HG03103 (cell line): ENCODE measurements around the gene DAD1.

Source experiments
- ATAC-seq: cut with Tn5 transposase; IDR thresholded peaks from one replicate; pipeline ENCODE4 v1.9.1; 2021; ENCODE audit warnings: low read depth; ENCODE audit not compliant: unreplicated experiment

DAD1 gene

DNA sequence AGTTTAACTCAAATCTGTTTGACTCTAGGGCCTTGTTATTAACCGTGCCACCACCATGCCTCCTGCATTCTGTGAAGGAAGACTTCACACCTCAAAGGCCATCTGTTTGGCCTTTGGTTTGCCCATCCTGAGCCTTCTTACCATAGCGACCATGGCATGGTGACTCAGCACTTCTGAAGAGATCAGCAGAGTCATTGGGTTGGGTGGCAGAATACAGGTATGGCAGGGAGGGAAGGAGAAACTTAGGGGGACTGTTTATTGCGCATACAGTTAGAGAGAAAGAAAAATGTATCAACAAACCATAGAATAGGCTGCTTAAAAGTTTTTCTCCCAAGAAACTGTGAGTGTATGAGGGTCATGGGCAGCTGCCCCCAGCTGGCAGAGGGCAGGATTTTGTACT, 49.2 kb downstream of the DAD1 start:
- ATAC-seq = no peak

DNA sequence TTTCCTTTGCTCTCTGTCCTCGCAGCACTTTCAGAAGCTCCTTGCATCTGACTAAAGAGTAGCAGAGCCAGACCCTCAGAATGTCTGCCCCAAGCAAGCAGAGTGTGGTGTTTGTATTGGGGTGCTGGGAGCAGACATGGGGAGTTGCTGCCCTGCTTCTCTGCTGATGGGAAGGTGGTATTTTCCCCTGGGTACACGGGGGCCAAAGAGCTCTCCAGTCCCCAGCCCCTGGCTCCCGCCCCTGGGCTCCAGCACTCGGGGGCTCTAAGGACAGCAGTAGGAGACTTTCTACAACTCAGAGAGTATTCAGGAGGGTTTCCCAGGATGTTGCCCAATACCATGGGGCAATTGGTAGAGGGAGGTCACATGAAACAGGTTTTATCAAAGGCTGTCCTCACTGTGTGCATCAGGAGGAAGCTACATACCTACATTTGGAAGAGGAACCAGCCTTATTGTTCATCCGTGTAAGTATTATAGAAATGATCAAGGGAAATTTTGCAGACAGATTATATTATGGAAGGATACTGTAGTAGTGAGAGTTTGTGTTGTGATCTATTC, 50.3 kb downstream of the DAD1 start:
- ATAC-seq = no peak

DNA sequence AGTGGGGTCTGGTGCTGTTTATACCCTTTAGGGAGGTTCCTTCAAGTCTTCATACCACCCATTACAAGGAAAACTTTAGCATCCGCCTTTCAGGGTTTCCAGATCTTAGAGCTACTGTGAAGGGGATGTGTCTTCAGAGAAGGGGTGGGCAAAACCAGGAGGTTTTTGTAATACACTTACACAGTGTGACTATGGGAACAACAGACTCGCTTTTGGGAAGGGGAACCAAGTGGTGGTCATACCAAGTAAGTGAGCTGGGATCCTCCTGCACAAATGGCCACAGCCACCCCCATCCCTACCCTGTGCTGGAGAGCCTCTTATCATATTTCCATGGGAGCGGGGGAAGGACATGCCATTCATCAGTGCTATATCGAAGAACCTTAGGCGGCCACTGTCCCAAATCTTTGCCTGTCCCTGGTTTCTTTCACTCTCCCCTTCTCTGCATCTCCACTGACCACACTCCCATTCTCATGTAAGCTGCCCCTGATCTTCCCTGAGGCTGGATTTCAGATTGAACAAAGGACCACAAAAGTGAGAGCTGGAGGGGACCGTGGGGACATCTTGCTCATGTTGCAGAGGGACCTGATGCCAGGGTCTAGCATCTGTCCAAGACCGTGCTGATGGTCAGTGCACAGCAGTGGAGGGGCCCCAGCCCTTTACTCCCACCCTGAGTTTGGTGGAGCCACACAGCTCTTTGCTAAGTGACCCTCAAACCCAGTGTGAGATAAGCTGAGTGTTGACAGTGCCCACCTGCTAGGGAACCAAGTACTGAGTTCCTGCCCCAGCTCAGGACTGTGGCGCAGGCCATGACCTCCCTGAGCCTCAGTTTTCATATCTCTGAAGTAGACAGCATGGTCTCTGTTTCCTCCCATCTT, 51.4 kb downstream of the DAD1 start:
- no peak for ATAC-seq

DNA sequence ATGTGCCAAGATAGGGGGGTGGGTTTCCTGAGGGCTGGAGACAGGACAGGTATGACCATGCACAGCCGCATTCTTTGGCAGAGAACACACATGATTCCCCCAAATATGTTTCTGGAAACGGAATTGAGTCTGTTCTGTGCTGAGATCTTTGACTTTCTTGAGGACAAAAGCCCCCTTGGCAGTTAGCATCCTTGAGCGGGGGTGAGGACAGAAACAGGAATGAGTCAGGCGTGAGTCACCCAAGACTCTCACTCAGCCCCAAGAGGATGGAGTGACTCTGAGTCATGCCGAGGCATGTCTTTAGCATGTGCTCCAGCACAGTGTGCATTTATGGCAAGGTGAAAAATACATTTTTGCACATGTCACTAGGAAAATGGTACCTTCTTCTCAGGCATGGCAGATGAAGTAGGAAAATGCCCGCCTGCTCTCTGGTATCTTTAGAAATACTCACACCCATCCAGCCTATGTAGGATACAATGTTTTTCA, 52.1 kb downstream of the DAD1 start:
- peak; percentile 67 for ATAC-seq

DNA sequence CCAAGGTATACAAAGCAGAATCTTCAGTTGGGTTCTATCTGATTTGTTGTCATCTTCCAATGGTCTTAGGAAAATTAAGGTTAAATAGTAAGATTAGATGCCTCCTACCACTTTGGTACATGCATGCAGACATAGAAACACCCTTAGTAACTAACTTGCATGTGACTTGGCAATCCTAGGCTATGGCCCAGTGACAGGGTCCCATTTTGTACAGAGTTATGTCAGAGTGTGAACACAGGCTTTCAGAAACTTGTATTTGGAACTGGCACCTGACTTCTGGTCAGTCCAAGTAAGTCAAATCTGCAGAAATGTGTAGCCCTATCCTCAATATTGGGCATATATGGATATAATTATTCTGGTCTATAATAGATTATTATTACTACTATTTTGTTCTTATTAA, 53.1 kb downstream of the DAD1 start:
- no peak for ATAC-seq

DNA sequence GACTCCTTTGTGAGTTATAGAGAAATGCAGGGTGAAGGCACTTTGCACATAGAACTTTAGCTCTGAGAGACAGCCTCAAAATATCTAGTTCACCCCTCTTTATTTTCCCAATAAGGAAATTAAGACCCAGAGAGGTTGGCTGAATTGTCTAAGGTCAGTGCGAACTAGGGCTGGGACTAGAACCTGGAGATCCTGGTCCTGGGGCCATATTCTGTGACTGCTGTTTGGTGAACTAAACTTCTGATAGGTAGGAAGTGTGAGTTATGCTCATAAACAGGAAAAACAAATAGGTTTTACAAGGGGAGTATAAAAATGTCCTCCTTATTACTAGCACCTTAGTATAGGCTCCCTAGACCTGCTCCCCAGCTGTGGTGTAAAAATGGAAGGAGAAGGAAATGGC, 53.9 kb downstream of the DAD1 start:
- no peak for ATAC-seq

DNA sequence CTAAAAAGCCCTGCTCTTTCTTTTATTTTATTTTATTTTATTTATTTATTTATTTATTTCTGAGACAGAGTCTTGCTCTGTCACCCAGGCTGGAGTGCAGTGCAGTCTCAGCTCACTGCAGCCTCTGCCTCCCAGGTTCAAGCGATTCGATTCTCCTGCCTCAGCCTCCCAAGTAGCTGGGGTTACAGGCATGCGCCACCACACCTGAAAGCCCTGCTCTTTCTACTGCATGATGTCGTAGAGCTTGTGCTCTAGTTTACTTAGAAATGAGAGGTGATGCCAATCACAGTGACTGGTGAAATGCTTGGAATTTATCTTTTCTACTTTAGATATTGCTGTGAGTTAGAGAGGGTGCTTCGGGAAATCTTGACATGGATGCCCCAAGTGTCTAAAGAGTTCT, 54.5 kb downstream of the DAD1 start:
- ATAC-seq = no peak

DNA sequence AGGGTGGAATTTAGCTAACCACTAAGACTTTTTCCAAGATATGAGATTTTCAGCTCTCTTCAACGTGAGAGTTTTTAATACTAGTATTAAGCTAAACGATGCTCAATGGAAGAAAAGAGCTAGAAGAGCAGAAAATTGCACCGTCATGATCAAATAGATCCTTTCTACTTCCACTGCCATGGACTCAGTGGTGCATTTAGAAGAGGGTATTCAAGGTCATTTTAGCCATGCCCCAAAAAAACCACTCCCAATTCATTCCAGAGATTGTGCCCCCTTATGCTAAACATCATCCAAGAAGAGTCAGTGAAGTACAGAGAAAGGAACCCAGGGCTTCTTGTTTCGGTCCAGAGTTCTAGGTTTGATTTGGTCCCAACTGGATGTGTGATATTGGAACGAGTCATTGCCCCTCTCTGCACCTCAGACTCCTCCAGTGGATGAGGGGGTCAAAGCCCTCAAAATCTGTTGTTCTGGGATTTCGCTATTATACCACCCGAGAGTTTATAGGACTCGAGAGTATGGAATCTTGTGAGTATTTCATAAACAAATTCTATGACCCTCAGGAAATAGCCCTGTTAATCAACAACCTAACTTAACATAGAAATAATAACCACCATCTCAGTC, 55.2 kb downstream of the DAD1 start:
- ATAC-seq = no peak

DNA sequence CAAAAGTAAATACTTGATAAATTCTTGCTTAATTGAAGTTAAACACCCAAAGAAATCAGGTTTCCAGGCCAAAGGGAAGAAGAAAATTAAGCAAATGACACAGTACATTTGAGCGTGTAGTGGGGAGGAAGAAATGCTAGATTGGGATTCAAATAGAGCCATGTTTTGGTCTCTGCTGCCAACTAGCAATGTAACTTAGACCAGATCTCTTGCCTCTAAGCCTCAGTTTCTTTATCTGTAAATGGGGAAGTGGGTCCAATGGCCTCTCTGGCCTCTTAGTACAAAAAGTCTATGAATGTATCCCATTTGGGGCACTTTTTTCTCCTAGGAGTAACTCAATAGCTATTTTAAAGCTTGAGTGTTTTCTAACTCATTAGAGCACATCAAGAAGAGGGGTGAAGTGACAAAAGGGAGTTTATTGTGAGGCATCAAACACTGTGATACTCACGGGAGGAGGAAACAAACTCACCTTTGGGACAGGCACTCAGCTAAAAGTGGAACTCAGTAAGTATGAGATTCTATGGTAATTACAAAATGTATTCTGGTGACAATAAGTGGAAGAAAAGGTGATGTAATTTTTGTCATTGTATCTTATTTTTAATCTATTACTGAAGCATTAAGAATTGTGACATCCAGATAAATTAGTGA, 55.8 kb downstream of the DAD1 start:
- no peak for ATAC-seq

DNA sequence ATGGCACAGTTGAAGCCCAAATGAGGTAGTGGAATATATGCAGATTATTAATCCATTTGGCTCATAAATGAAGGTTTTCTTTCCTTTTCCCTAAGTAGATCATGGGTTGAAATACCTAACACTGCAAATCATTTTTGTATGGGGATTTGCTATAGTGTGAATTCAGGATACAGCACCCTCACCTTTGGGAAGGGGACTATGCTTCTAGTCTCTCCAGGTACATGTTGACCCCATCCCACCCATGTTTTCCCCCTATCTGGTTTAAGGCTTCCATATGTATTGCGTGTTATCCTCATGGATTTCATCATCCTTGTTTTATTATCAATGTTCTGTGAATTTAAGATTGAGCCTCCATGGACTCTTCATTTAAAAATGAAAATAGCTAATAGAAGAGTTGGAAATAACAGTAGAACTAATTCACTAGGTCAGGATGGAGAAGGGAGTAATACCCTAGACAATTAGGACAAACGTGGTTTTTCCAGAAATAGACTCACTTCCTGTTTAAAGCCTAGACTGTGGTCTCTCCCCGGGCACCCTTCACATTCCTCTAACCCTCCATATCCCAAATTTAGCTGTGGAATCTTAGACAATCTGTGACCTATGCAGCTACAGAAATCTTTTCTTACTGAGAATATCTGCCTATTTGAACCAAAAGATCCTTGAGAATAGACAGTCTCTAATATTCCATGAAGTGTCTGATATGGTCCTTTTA, 56.5 kb downstream of the DAD1 start:
- ATAC-seq = no peak

DNA sequence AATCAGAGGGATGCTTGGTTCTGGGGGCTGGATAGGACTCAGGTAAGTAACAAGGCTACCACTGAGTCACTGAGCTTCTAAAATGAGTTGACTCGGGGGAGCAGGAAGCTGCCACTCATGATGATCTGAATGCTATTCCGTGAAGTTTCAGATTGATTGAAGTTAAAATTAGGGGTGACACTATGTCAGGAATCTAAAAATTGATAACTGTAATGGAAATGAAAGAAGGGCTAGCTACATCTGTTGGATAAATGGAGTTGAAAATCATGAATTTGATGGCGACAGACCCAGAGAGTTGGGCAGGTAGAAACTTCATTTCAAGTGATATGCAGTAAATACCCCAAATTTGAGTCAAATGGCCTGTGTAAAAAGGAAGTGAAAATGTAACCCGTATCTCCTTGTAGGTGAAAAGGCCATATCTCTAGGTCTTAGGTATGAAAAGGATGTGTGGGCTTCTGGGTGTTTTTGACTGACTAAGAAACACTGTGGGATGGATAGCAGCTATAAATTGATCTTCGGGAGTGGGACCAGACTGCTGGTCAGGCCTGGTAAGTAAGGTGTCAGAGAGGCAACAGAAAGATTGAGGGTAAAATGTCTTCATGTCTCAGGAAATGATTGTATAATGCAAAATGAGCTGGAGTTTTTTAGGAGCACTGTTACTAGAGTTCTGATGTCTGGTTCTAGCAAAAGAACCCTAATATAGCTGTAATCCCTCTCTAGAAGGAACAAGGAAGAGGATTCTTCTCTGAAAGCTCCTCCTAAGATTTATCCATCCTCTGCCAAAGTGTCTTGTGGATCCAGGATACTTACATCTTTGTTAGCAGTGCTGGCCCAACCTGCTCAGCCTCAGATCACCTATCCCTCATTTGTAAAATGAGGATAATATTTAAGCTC, 57.3 kb downstream of the DAD1 start:
- ATAC-seq = peak; percentile 66

DNA sequence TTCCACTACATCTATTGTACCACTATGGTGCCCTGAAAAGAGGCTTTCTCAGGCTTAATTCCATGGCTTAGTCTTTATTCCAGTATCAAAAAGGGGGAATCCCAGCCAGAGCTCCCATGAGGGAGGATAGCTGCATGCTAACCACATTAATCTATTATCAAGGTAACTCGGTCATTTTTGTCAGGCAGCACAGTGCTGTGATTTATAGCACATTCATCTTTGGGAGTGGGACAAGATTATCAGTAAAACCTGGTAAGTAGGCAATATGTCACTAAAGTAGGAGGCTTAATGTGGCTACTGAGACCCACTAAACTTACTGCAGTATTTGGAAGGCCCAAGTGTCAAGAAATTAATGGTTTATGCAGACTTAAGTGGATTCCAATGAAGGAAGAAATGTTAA, 58.9 kb downstream of the DAD1 start:
- ATAC-seq = no peak

DNA sequence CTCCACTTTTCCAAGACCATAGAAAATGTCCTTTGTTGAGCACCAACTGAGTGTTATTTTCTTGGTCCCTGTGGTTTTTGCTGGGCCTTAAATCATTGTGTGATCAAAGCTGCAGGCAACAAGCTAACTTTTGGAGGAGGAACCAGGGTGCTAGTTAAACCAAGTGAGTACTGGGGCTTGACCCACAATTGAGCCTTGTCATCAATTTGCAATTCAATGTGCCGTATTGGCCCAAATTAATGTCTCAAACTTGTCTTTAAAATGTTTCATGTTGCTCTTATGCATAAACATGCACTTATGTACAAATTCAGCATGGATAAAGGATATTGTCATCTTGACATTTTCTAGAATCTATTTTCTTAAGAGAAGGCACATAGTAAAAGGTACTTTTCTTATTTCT, 62.3 kb downstream of the DAD1 start:
- no peak for ATAC-seq

DNA sequence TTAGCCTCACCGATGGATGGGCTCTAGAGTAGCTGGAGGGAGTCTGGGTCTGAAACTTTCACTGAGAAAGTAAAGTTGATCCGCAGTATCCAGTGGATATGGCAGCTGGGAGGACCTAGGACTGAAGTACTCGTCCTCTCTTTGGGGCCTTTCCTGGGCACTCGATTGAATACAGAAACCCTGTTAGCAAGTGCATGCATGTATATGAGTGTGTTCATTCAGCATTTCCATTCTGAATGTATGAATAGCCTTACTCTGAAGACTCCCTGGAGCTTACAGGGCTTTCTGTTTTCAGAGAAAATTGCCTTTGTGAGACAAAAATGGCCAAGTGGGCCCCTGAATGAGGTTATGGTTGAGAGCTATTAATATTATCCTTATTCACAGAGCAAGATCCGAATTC, 62.8 kb downstream of the DAD1 start:
- ATAC-seq = no peak

DNA sequence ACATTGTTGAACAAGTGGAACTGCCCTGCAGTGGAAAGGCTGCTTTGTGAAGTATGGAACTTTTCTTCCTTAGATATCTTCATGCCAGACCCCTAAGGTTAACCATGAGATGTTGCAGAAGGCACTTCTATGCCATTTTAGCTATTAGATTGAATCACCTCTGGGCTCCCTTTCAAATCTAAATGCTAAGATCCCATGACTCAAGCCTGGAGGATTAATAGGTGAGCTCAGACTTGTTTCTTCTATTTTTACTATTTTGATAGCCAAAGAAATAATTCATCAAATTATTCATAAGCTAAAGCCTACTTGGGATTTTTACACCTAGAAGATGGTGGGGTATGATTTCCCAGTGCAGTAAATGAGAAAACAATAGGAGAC, 64.3 kb downstream of the DAD1 start:
- no peak for ATAC-seq

DNA sequence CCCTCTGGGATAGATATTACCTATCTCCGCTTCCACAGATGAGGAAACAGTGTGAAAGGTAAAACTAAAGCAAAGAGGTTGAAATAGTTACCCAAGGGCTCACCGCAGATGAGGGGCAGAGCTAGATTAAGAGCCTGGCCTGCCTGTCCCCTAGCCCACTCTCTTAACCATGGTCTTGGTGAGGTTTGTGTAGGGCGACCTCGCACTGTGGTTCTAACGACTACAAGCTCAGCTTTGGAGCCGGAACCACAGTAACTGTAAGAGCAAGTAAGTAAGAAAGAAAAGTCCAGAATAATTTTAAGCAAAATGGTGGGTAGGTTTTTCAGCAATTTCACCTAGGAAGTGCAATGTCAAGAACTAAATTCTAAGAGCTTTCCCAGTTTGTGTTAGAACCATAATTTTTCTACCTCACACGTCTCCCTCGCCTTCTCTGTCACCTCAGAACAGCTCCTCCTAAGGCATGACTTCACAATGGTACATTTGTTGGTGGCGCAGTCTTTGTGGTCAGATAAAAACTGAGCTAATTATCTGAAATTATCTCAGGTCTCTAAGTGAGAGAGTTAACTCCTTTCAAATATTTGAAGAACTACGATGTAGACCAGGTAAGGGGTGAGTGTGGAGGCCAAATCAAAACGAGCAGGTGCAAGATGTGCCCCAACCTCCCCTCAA, 64.8 kb downstream of the DAD1 start:
- no peak for ATAC-seq

DNA sequence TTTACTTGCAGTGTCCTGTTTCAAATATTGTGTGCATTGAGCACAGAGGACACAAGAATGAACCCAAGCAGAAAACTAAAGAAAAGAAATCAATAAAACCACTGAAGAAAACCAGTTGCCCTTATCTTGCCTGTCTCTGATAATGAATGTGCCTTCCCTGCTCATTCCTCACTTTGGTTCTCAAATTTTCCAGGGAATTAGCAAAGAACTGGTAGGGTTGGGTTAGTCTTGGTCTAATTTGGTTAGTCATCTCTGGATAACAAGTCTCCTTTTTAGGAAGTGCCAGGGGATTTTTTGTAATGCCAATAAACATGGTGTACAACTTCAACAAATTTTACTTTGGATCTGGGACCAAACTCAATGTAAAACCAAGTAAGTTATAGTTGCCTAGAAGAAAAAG, 65.7 kb downstream of the DAD1 start:
- no peak for ATAC-seq

DNA sequence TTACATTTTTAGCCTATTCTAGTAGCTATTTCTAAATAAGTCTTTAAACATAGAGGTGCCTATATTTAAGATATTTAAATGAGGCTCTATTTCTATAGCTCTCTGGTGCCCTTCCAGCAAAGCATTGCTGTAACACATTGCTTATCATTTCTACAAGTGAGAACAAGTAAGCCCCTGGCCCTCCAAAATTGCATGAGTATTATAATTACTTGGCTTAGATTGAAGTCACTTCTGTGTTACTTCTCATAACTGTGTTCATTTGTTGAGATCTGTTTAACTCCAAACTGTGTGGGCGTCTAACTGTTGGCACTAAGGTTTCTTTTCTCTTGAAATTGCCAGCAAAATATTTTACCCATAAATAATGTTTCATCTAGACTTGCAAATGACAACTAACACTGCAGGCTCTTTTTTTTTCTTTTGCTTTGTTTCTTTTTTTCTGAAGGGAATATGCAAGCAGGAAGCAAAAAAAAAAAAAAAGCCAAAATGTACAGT, 66.5 kb downstream of the DAD1 start:
- no peak for ATAC-seq
